Activated CD8-positive, alpha-beta memory T cell treated with anti-CD3 and anti-CD28 coated beads for 1 hour (primary cell): ENCODE measurements around the gene MRAS.

ENCODE experiments used
- DNase-seq, 2 donors: peaks; one replicate each; pipeline ENCODE4 v3.0.0-alpha.2; 2020; ENCODE audit warnings: low read depth in 1 of 2; ENCODE audit errors: extremely low read depth in 1 of 2

Gene MRAS

GRCh38 chr3:138384976-138385375, 36.6 kb downstream of the MRAS start:
- DNase-seq, result no peak

- no peak for DNase-seq
These were observed 40.8 kb downstream of the MRAS start for GRCh38 chr3:138389144-138389601.

GRCh38 chr3:138389841-138390581, 41.6 kb downstream of the MRAS start:
- no peak for DNase-seq

GRCh38 chr3:138390582-138390932, 42.2 kb downstream of the MRAS start:
- no peak for DNase-seq

- DNase-seq, result no peak
These were observed 45.8 kb downstream of the MRAS start for GRCh38 chr3:138394156-138394555.

GRCh38 chr3:138394686-138395085, 46.3 kb downstream of the MRAS start:
- no peak for DNase-seq

GRCh38 chr3:138395865-138396751, 47.7 kb downstream of the MRAS start:
- no peak for DNase-seq

- no peak for DNase-seq
These were observed 48.5 kb downstream of the MRAS start for GRCh38 chr3:138396752-138397410.

GRCh38 chr3:138397983-138398382, 49.6 kb downstream of the MRAS start:
- DNase-seq, result no peak

GRCh38 chr3:138398791-138399575, 50.6 kb downstream of the MRAS start:
- no peak for DNase-seq

- DNase-seq, result no peak
These were observed 51.4 kb downstream of the MRAS start for GRCh38 chr3:138399766-138400165.

GRCh38 chr3:138400651-138401070, 52.3 kb downstream of the MRAS start:
- no peak for DNase-seq

GRCh38 chr3:138401834-138402233, 53.5 kb downstream of the MRAS start:
- DNase-seq, result no peak

GRCh38 chr3:138404121-138404520, 55.7 kb downstream of the MRAS start:
- no peak for DNase-seq

GRCh38 chr3:138405001-138405400, 56.6 kb downstream of the MRAS start:
- DNase-seq, result no peak

GRCh38 chr3:138405486-138405885, 57.1 kb downstream of the MRAS start:
- no peak for DNase-seq

GRCh38 chr3:138406606-138407005, 58.2 kb downstream of the MRAS start:
- DNase-seq, result no peak

- DNase-seq, result no peak
These were observed 59.0 kb downstream of the MRAS start for GRCh38 chr3:138407236-138407907.

GRCh38 chr3:138408751-138409570, 60.6 kb downstream of the MRAS start:
- no peak for DNase-seq
